CD4-positive, alpha-beta memory T cell (primary cell): ENCODE data around the gene MRPS7. TPM values are rescaled to one million over a fixed set of nuclear protein-coding genes. Genes with fewer than 3 reads are reported as not detected.

ENCODE experiments used
- CTCF ChIA-PET: fragments of 350-600 bp; sonication (Branson Sonifier 250); formaldehyde crosslinking; loops from one replicate; lab custom pipeline; 2021; ENCODE audit warnings: inconsistent platforms; ENCODE audit not compliant: partially characterized antibody; lab: Charles Lee
- POLR2A ChIA-PET: fragments of 350-600 bp; sonication (Branson Sonifier 250); formaldehyde crosslinking; loops from one replicate; lab custom pipeline; 2021; ENCODE audit not compliant: partially characterized antibody; lab: Charles Lee
- DNase-seq, 5 donors: peaks; one replicate each; pipeline versions ENCODE4 v3.0.0 to v3.0.0-alpha.2; 2020 to 2022; ENCODE audit warnings: mixed read lengths in 1 of 5
- H3K27ac ChIP-seq: one replicate; pipeline ENCODE4 v1.7.0; 2013; ENCODE audit warnings: low read depth, low read length
- H3K27me3 ChIP-seq: 2 replicates; pipeline ENCODE4 v1.7.0; 2013; ENCODE audit warnings: mild to moderate bottlenecking, low read length, moderate library complexity; ENCODE audit not compliant: insufficient read depth
- H3K36me3 ChIP-seq: 2 replicates; pipeline ENCODE4 v1.7.0; 2013; ENCODE audit warnings: mild to moderate bottlenecking, low read length, moderate library complexity; ENCODE audit not compliant: insufficient read depth
- H3K4me1 ChIP-seq: 2 replicates; pipeline ENCODE4 v1.7.0; 2013; ENCODE audit warnings: mild to moderate bottlenecking, low read length, moderate library complexity; ENCODE audit not compliant: insufficient read depth
- H3K4me3 ChIP-seq, 2 donors: one replicate each; pipeline ENCODE4 v1.7.0; 2013; ENCODE audit warnings: low read length in 2 of 2, mild to moderate bottlenecking in 1 of 2
- H3K9me3 ChIP-seq, 2 donors: one replicate each; pipeline ENCODE4 v1.7.0; 2013; ENCODE audit warnings: low read length in 2 of 2, control low read depth in 1 of 2; ENCODE audit not compliant: control insufficient read depth in 1 of 2
- H3K27ac Mint-ChIP-seq, 7 donors: one replicate each; pipeline ENCODE4 v1.8.0; 2020 to 2021; ENCODE audit warnings: mixed read lengths in 7 of 7, mild to moderate bottlenecking in 6 of 7, inconsistent platforms in 3 of 7, moderate library complexity in 3 of 7
- H3K27me3 Mint-ChIP-seq, 2 donors: one replicate each; pipeline ENCODE4 v1.8.0; 2020 to 2021; ENCODE audit warnings: mixed read lengths in 2 of 2
- H3K36me3 Mint-ChIP-seq, 2 donors: one replicate each; pipeline ENCODE4 v1.8.0; 2020 to 2021; ENCODE audit warnings: mixed read lengths in 2 of 2, inconsistent platforms in 1 of 2, mild to moderate bottlenecking in 1 of 2
- H3K4me1 Mint-ChIP-seq, 4 donors: one replicate each; pipeline ENCODE4 v1.8.0; 2020 to 2021; ENCODE audit warnings: mixed read lengths in 4 of 4, mild to moderate bottlenecking in 1 of 4
- H3K4me3 Mint-ChIP-seq, 8 donors: one replicate each; pipeline ENCODE4 v1.8.0; 2020 to 2021; ENCODE audit warnings: mixed read lengths in 8 of 8, mild to moderate bottlenecking in 7 of 8, moderate library complexity in 6 of 8, inconsistent platforms in 3 of 8
- H3K9me3 Mint-ChIP-seq, 8 donors: one replicate each; pipeline ENCODE4 v1.8.0; 2020 to 2021; ENCODE audit warnings: mixed read lengths in 8 of 8, mild to moderate bottlenecking in 5 of 8, inconsistent platforms in 3 of 8, moderate library complexity in 1 of 8
- intact Hi-C: fragments of 100-400 bp; cut with micrococcal nuclease; formaldehyde crosslinking; loops from one replicate; pipeline ENCODE4 v1.15.1; 2023
- polyA plus RNA-seq, 2 donors: library from polyadenylated mRNA; unstranded; fragments of 300-500 nt; fragmentation: Illumina TruSeq; gene quantifications; one replicate each; pipeline ENCODE4 v1.2.3, GENCODE V29; 2021
- total RNA-seq, 2 experiments: library from RNA; stranded (reverse); gene quantifications; one replicate each; pipeline ENCODE4 v1.2.3, GENCODE V29; 2021

MRPS7 gene
- total and polyA plus RNA-seq, 4 experiments from 2014 or later = 34.1 to 150 (median 71.7) TPM

DNA sequence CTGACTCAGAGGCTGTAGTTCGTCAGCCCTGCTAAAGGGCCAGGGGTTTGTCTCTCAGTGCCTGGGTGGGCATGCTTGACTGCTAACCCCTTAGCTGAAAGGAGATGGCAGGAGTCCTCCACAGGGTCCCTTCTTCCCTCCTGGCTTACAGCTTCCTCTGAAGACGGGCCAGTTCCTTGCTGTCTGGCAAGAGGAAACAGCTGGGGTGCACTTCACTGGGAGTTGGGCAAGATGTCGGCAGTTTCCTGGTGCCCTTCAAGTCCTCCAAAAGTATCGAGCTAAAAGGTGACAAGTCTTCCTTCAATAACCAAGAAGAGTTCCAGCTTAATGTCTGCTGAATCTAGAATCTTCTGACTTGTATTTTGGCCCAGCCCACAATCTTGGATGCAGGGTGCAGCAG is 32.8 kb upstream of the MRPS7 start:
- intact Hi-C loops = no loop called here
- no peaks in the 10 kb centered on the region for H3K9me3 Mint-ChIP-seq
- Histone ChIP-seq H3K9me3 (no peaks in the 10 kb centered on the region), H3K4me3 (no peak overlapping the region), H3K36me3 (peaks cover 51% of the 10 kb centered on the region), H3K27ac (no peak overlapping the region), H3K4me1 (no peaks in the 10 kb centered on the region), H3K27me3 (no peaks in the 10 kb centered on the region)
- POLR2A ChIA-PET = interaction anchor here (0.9 kb wide), 1 partner anchor 33 kb away, joined by 3 read pairs; the partner anchor contains the start of genes GGA3 and MRPS7
- no peak for DNase-seq
- H3K4me3 Mint-ChIP-seq = no peak overlapping the region
- no peaks in the 10 kb centered on the region for H3K27me3 Mint-ChIP-seq
- CTCF ChIA-PET = interaction anchor here (0.8 to 3.4 kb wide), 4 partner anchors 9 to 115 kb away, joined by 3 to 21 read pairs (median 4); no protein-coding TSS in a partner anchor
- H3K4me1 Mint-ChIP-seq = peaks cover 0 to 1% (median 0%) of the 10 kb centered on the region in 4 donors
- no peak overlapping the region for H3K27ac Mint-ChIP-seq
- peaks cover 22 to 62% of the 10 kb centered on the region in 2 donors for H3K36me3 Mint-ChIP-seq

DNA sequence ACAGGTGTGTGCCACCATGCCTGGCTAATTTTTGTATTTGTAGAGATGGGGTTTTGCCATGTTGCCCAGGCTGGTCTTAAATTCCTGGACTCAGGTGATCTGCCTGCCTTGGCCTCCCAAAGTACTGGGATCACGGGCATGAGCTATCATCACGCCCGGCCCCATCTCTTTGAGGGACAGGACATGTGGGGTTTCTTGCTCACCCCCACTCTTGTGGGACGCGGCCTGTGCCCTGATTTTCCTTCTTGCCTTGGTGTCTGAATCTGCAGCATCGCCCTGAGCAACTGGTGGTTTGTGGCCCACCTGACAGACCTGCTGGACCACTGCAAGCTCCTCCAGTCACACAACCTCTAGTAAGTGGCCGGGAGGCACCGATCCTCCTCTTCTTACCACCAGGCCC is 30.6 kb upstream of the MRPS7 start:
- no peak for DNase-seq
- H3K27ac ChIP-seq = no peak overlapping the region
- no peaks in the 10 kb centered on the region for H3K9me3 ChIP-seq
- H3K9me3 Mint-ChIP-seq = no peaks in the 10 kb centered on the region
- no peak overlapping the region for H3K27ac Mint-ChIP-seq
- H3K27me3 Mint-ChIP-seq = no peaks in the 10 kb centered on the region
- peaks cover 30 to 60% of the 10 kb centered on the region in 2 donors for H3K36me3 Mint-ChIP-seq
- H3K36me3 ChIP-seq = peaks cover 56% of the 10 kb centered on the region
- peaks cover 0 to 1% (median 0%) of the 10 kb centered on the region in 4 donors for H3K4me1 Mint-ChIP-seq
- ChIA-PET POLR2A (interaction anchor here (0.6 kb wide), 1 partner anchor 176 kb away, joined by 4 read pairs; no protein-coding TSS in a partner anchor), CTCF (interaction anchor here (3.4 kb wide), 1 partner anchor 8 kb away, joined by 21 read pairs; no protein-coding TSS in a partner anchor)
- H3K4me3 Mint-ChIP-seq = no peak overlapping the region
- H3K4me1 ChIP-seq = no peaks in the 10 kb centered on the region
- H3K27me3 ChIP-seq = no peaks in the 10 kb centered on the region
- intact Hi-C loops = no loop called here
- H3K4me3 ChIP-seq = no peak overlapping the region

DNA sequence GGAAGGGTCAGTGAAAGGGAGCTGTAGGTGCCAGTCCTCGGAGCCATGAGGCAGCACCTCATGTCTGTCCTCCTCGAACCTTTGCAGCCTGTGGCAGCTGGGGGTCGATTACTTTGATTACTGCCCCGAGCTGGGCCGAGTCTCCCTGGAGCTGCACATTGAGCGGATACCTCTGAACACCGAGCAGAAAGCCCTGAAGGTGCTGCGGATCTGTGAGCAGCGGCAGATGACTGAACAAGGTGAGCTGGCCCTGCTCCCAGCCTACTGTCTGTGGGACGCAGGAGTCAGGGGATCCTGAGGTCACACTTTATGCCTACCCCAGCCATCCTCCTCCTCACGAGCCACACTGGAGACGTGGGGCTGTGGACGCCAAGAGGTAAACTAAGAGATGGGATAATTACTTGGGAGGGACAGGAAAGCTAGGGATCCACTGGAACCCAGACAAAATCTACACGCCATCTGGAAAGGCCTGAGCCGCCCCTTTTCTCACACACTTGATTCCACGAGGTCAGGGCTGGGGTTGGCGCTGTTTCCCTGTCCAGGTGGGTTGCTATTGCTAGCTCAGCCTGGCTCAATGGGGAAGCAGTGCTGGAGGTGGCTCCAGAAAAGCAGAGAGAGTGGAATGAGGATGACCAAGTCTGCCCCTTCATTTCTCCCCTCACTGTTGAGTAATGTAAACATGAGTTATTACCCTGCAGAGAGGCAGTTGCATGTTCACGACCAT is 29.8 kb upstream of the MRPS7 start:
- CTCF ChIA-PET = no interaction called here
- no peak for DNase-seq
- Mint-ChIP-seq H3K36me3 (peaks cover 30 to 61% of the 10 kb centered on the region in 2 donors), H3K9me3 (no peaks in the 10 kb centered on the region), H3K27me3 (no peaks in the 10 kb centered on the region), H3K27ac (peak overlapping the region in 3 of 7 donors; percentile 5 to 52 (median 24)), H3K4me3 (no peak overlapping the region), H3K4me1 (peaks cover 0 to 1% (median 0%) of the 10 kb centered on the region in 4 donors)
- POLR2A ChIA-PET = no interaction called here
- intact Hi-C loops = no loop called here
- no peak overlapping the region for H3K4me3 ChIP-seq
- H3K27me3 ChIP-seq = no peaks in the 10 kb centered on the region
- peaks cover 56% of the 10 kb centered on the region for H3K36me3 ChIP-seq
- no peaks in the 10 kb centered on the region for H3K9me3 ChIP-seq
- no peaks in the 10 kb centered on the region for H3K4me1 ChIP-seq
- H3K27ac ChIP-seq = no peak overlapping the region

DNA sequence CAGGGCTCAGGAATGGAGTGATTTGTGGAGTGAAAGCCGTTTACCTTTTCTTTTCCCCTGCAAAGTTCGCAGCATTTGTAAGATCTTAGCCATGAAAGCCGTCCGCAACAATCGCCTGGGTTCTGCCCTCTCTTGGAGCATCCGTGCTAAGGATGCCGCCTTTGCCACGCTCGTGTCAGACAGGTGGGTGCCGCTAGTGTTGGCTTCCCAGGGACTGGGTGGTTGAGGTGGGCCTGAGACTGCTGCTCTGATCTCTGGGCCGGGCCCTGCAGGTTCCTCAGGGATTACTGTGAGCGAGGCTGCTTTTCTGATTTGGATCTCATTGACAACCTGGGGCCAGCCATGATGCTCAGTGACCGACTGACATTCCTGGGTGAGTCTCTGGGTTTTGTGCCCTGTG is 28.9 kb upstream of the MRPS7 start:
- DNase-seq = no peak
- Mint-ChIP-seq H3K4me3 (no peak overlapping the region), H3K27me3 (no peaks in the 10 kb centered on the region), H3K9me3 (no peaks in the 10 kb centered on the region), H3K4me1 (peaks cover 0 to 1% (median 0%) of the 10 kb centered on the region in 4 donors), H3K36me3 (peaks cover 37 to 64% of the 10 kb centered on the region in 2 donors), H3K27ac (peak overlapping the region in 3 of 7 donors; percentile 5 to 81 (median 42))
- ChIA-PET CTCF (interaction anchor here (0.7 kb wide), 1 partner anchor 84 kb away, joined by 3 read pairs; no protein-coding TSS in a partner anchor), POLR2A (no interaction called here)
- H3K9me3 ChIP-seq = no peaks in the 10 kb centered on the region
- no peaks in the 10 kb centered on the region for H3K4me1 ChIP-seq
- H3K27me3 ChIP-seq = no peaks in the 10 kb centered on the region
- no peak overlapping the region for H3K4me3 ChIP-seq
- intact Hi-C loops = no loop called here
- H3K27ac ChIP-seq = no peak overlapping the region
- peaks cover 65% of the 10 kb centered on the region for H3K36me3 ChIP-seq

DNA sequence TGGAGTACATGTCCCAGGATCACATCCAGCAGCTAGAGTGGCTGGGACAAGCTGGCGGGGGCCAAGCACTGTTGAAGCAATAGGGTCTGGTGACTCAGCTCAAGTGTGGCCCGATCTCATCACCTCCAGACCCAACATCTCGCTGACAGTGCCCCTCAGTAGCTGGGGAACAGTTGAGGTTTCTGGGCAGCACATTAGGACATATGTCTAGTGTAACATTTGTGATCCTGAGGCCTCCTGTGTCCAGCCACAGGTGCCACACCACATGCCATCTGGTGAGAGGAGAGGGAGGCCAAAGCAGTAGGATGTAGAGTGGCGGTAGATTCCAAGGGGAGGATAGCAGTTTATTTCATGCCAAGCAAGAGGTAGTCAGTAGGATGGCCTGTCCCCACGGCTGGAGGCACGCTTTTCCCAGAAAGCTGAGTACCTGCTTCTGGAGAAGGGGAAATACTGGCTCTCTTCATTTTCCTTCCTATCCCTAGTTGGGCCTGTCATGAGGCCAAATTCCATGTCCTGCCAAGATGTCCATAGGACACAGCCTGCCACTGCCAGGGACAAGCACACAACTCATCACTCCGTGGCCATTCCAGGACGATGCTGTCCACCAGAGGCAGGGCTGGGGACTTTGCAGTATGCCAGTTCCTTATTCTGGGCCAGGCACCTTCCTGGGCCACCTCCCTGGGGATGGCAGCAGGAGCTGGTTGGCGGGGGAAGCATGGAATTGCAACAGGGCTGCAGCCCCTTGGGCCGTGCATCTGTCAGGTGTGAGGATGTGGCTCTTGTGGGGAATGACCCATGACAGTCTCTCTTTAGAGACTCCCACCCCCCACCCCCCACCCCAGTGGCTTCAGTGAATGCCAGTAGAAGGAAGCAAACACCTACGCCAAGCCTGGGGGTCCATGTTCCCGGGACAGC is 24.3 kb upstream of the MRPS7 start:
- Mint-ChIP-seq H3K27me3 (no peaks in the 10 kb centered on the region), H3K27ac (peak overlapping the region in 2 of 7 donors; percentile 69 to 74), H3K36me3 (peaks cover 40 to 69% of the 10 kb centered on the region in 2 donors), H3K9me3 (no peaks in the 10 kb centered on the region), H3K4me1 (peaks cover 12 to 29% (median 20%) of the 10 kb centered on the region in 4 donors), H3K4me3 (no peak overlapping the region)
- no peak for DNase-seq
- Histone ChIP-seq H3K4me1 (peaks cover 32% of the 10 kb centered on the region), H3K27me3 (no peaks in the 10 kb centered on the region), H3K36me3 (peaks cover 85% of the 10 kb centered on the region), H3K9me3 (no peaks in the 10 kb centered on the region), H3K27ac (no peak overlapping the region), H3K4me3 (no peak overlapping the region)
- ChIA-PET CTCF (interaction anchor here (0.6 to 5.7 kb wide), 12 partner anchors 8 to 279 kb away, joined by 3 to 42 read pairs (median 4); partner anchors contain the start of genes GGA3 and MRPS7), POLR2A (interaction anchor here (1.0 to 8.6 kb wide), 3 partner anchors 24 to 124 kb away, joined by 5 to 62 read pairs (median 12); partner anchors contain the start of genes GGA3, MIF4GD and MRPS7)
- intact Hi-C loops = loop anchor here (1.0 kb wide), 1 partner anchor 123 kb away; no protein-coding TSS in a partner anchor

DNA sequence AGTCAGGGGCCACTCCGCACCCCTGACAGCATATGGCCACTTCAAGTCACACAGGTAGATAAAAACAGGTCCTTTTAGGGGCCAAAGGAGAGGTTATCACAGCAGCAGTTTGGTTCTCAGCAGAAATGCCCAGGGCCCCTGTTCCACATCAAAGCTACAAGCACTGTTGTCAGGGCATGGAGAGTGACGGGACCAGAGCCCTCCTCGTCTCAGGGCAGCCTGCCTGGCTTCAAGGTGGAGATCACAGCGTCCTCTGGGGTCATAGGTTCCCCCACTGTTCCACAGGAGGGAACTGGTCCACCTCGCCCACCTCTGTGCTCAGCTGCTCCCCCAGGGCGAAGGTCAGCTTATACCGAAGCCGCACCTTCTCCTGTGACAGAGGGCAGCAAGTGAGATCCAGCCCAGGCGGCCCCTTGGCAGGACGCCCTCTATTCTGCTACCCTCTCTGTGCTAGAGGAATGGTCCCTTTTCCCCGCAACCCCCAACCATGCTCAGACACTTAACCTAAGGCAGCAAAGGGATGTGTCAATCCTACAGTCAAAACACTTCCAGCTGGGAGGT is 23.6 kb upstream of the MRPS7 start:
- Histone ChIP-seq H3K27me3 (no peaks in the 10 kb centered on the region), H3K27ac (no peak overlapping the region), H3K9me3 (no peaks in the 10 kb centered on the region), H3K36me3 (peaks cover 82% of the 10 kb centered on the region), H3K4me3 (no peak overlapping the region), H3K4me1 (peaks cover 39% of the 10 kb centered on the region)
- H3K27me3 Mint-ChIP-seq = no peaks in the 10 kb centered on the region
- no peak overlapping the region for H3K4me3 Mint-ChIP-seq
- no peak for DNase-seq
- CTCF ChIA-PET = interaction anchor here (0.6 to 5.7 kb wide), 11 partner anchors 9 to 276 kb away, joined by 3 to 42 read pairs (median 4); partner anchors contain the start of genes GGA3 and MRPS7
- intact Hi-C loops = loop anchor here (1.0 kb wide), 1 partner anchor 124 kb away; no protein-coding TSS in a partner anchor
- H3K9me3 Mint-ChIP-seq = no peaks in the 10 kb centered on the region
- H3K27ac Mint-ChIP-seq = peak overlapping the region in 4 of 7 donors; percentile 12 to 98 (median 96)
- POLR2A ChIA-PET = interaction anchor here (1.0 to 8.6 kb wide), 3 partner anchors 23 to 124 kb away, joined by 5 to 62 read pairs (median 12); partner anchors contain the start of genes GGA3, MIF4GD and MRPS7
- H3K4me1 Mint-ChIP-seq = peaks cover 18 to 36% (median 26%) of the 10 kb centered on the region in 4 donors
- peaks cover 36 to 70% of the 10 kb centered on the region in 2 donors for H3K36me3 Mint-ChIP-seq
